Common myeloid progenitor, CD34-positive (primary cell): ENCODE results near the gene ADH1B.

Source experiments
- CTCF ChIA-PET: fragments of 350-600 bp; sonication (Branson Sonifier 250); formaldehyde crosslinking; loops from one replicate; lab custom pipeline; 2021; ENCODE audit warnings: antibody characterized with exemption; lab: Charles Lee
- POLR2A ChIA-PET: fragments of 350-600 bp; sonication (Branson Sonifier 250); formaldehyde crosslinking; loops from one replicate; lab custom pipeline; 2021; ENCODE audit warnings: antibody characterized with exemption; lab: Charles Lee
- DNase-seq, 3 donors: peaks; one replicate each; pipeline versions ENCODE4 v3.0.0 to v3.0.0-alpha.2; 2013
- H3K27ac ChIP-seq, 2 experiments: 1 replicate in 1 of 2; 2 replicates in 1 of 2; pipeline ENCODE4 v1.7.0; 2013; ENCODE audit warnings: inconsistent platforms in 2 of 2, low read length in 2 of 2, mild to moderate bottlenecking in 2 of 2, low read depth in 1 of 2, moderate library complexity in 1 of 2; ENCODE audit not compliant: severe bottlenecking in 2 of 2, insufficient read depth in 1 of 2, poor library complexity in 1 of 2
- H3K27me3 ChIP-seq, 5 experiments: replicated peaks in 2 of 5; 1 replicate in 3 of 5; 2 replicates in 2 of 5; pipeline versions ENCODE4 v1.6.1 to v1.7.0; 2013; ENCODE audit warnings: low read length in 4 of 5, mild to moderate bottlenecking in 2 of 5, moderate library complexity in 2 of 5, inconsistent platforms in 1 of 5; ENCODE audit not compliant: insufficient read depth in 5 of 5, control insufficient read depth in 4 of 5
- H3K36me3 ChIP-seq, 4 experiments: 1 replicate in 2 of 4; 2 replicates in 2 of 4; pipeline versions ENCODE4 v1.6.1 to v1.7.0; 2013; ENCODE audit warnings: low read length in 3 of 4, control low read depth in 1 of 4, mild to moderate bottlenecking in 1 of 4; ENCODE audit not compliant: control insufficient read depth in 4 of 4, insufficient read depth in 4 of 4
- H3K4me1 ChIP-seq, 4 experiments: 1 replicate in 3 of 4; 2 replicates in 1 of 4; pipeline versions ENCODE4 v1.6.1 to v1.7.1; 2013; ENCODE audit warnings: low read length in 3 of 4, mild to moderate bottlenecking in 3 of 4, control low read depth in 1 of 4, inconsistent platforms in 1 of 4, moderate library complexity in 1 of 4; ENCODE audit not compliant: control insufficient read depth in 4 of 4, insufficient read depth in 4 of 4; ENCODE audit errors: control extremely low read depth in 1 of 4
- H3K4me3 ChIP-seq, 7 experiments: 1 replicate in 4 of 7; 2 replicates in 3 of 7; pipeline versions ENCODE4 v1.5.1 to v1.7.0; 2013; ENCODE audit warnings: mild to moderate bottlenecking in 7 of 7, low read length in 6 of 7, moderate library complexity in 6 of 7, inconsistent platforms in 2 of 7, low read depth in 2 of 7, control low read depth in 1 of 7; ENCODE audit not compliant: insufficient read depth in 4 of 7, control insufficient read depth in 1 of 7; ENCODE audit errors: extremely low read depth in 1 of 7
- H3K9me3 ChIP-seq, 5 experiments: 1 replicate in 4 of 5; 2 replicates in 1 of 5; pipeline versions ENCODE4 v1.6.1 to v1.7.1; 2013; ENCODE audit warnings: low read length in 4 of 5, mild to moderate bottlenecking in 2 of 5, inconsistent platforms in 1 of 5, low read depth in 1 of 5, moderate library complexity in 1 of 5; ENCODE audit not compliant: control insufficient read depth in 4 of 5, insufficient read depth in 2 of 5; ENCODE audit errors: control extremely low read depth in 1 of 5
- WGBS: methylation state at CpG from one replicate; pipeline ENCODE4 v1.1.5; 2013; ENCODE audit not compliant: insufficient coverage; 5-methylcytosine and 5-hydroxymethylcytosine counted together

Gene ADH1B

GRCh38 chr4:99282731-99283130, 38.5 kb downstream of the ADH1B start:
- H3K27ac ChIP-seq: no peak overlapping the region
- no peaks in the 10 kb centered on the region for H3K36me3 ChIP-seq
- H3K4me3 ChIP-seq: no peak overlapping the region
- no peaks in the 10 kb centered on the region for H3K4me1 ChIP-seq
- ChIA-PET POLR2A (no interaction called here), CTCF (no interaction called here)
- no peak for DNase-seq
- no peaks in the 10 kb centered on the region for H3K9me3 ChIP-seq
- H3K27me3 ChIP-seq: no peaks in the 10 kb centered on the region
- 86% methylated on average over 1 of the region's 2 CpGs for WGBS

- Histone ChIP-seq H3K36me3 (no peaks in the 10 kb centered on the region), H3K27me3 (no peaks in the 10 kb centered on the region), H3K27ac (no peak overlapping the region), H3K4me1 (no peaks in the 10 kb centered on the region), H3K9me3 (no peaks in the 10 kb centered on the region), H3K4me3 (no peak overlapping the region)
- 95% methylated on average over 4 of the region's 5 CpGs for WGBS
- no peak for DNase-seq
- POLR2A ChIA-PET: no interaction called here
- CTCF ChIA-PET: no interaction called here
Measured at GRCh38 chr4:99281261-99281660, 39.9 kb downstream of the ADH1B start.

GRCh38 chr4:99276417-99276816, 44.8 kb downstream of the ADH1B start:
- Histone ChIP-seq H3K4me1 (no peaks in the 10 kb centered on the region), H3K27me3 (no peaks in the 10 kb centered on the region), H3K4me3 (no peak overlapping the region), H3K27ac (no peak overlapping the region), H3K9me3 (no peaks in the 10 kb centered on the region), H3K36me3 (no peaks in the 10 kb centered on the region)
- POLR2A ChIA-PET: no interaction called here
- DNase-seq: no peak
- WGBS: 100% methylated on average over 1 of the region's 2 CpGs
- CTCF ChIA-PET: no interaction called here

GRCh38 chr4:99275885-99276284, 45.3 kb downstream of the ADH1B start:
- Histone ChIP-seq H3K9me3 (peaks cover 0 to 2% (median 0%) of the 10 kb centered on the region in 5 experiments), H3K27ac (no peak overlapping the region), H3K27me3 (no peaks in the 10 kb centered on the region), H3K4me3 (no peak overlapping the region), H3K36me3 (no peaks in the 10 kb centered on the region), H3K4me1 (no peaks in the 10 kb centered on the region)
- no peak for DNase-seq
- ChIA-PET POLR2A (no interaction called here), CTCF (no interaction called here)
- WGBS: no CpG with 5 or more reads among the region's 3 CpGs

- Histone ChIP-seq H3K9me3 (peaks cover 0 to 2% (median 0%) of the 10 kb centered on the region in 5 experiments), H3K4me1 (no peaks in the 10 kb centered on the region), H3K27me3 (no peaks in the 10 kb centered on the region), H3K27ac (no peak overlapping the region), H3K36me3 (no peaks in the 10 kb centered on the region), H3K4me3 (no peak overlapping the region)
- ChIA-PET CTCF (no interaction called here), POLR2A (no interaction called here)
- no peak for DNase-seq
- 100% methylated on average over 1 of the region's 5 CpGs for WGBS
Measured at GRCh38 chr4:99275050-99275449, 46.2 kb downstream of the ADH1B start.

GRCh38 chr4:99273704-99274103, 47.5 kb downstream of the ADH1B start:
- Histone ChIP-seq H3K4me3 (no peak overlapping the region), H3K4me1 (no peaks in the 10 kb centered on the region), H3K9me3 (peaks cover 0 to 2% (median 0%) of the 10 kb centered on the region in 5 experiments), H3K36me3 (no peaks in the 10 kb centered on the region), H3K27ac (no peak overlapping the region), H3K27me3 (no peaks in the 10 kb centered on the region)
- DNase-seq: no peak
- WGBS: 92% methylated on average over 1 of the region's 2 CpGs
- ChIA-PET POLR2A (no interaction called here), CTCF (no interaction called here)

GRCh38 chr4:99264927-99265326, 56.3 kb downstream of the ADH1B start:
- no peak for DNase-seq
- H3K4me3 ChIP-seq: no peak overlapping the region
- ChIA-PET POLR2A (no interaction called here), CTCF (no interaction called here)
- no peak overlapping the region for H3K27ac ChIP-seq
- no peaks in the 10 kb centered on the region for H3K27me3 ChIP-seq
- H3K9me3 ChIP-seq: peaks cover 0 to 7% (median 0%) of the 10 kb centered on the region in 5 experiments
- no peaks in the 10 kb centered on the region for H3K4me1 ChIP-seq
- H3K36me3 ChIP-seq: no peaks in the 10 kb centered on the region
